Glomerular visceral epithelial cell (primary cell): ENCODE data around the gene PAGR1.
"Not testable (repeated sequence)": the region's sequence is repeated elsewhere in the genome, so short reads cannot be mapped to it uniquely, and the experiment has no call there.

Source experiments
- DNase-seq: peaks from one replicate; pipeline ENCODE4 v3.0.0-alpha.2; 2016; ENCODE audit errors: extremely low spot score

Gene PAGR1

DNA sequence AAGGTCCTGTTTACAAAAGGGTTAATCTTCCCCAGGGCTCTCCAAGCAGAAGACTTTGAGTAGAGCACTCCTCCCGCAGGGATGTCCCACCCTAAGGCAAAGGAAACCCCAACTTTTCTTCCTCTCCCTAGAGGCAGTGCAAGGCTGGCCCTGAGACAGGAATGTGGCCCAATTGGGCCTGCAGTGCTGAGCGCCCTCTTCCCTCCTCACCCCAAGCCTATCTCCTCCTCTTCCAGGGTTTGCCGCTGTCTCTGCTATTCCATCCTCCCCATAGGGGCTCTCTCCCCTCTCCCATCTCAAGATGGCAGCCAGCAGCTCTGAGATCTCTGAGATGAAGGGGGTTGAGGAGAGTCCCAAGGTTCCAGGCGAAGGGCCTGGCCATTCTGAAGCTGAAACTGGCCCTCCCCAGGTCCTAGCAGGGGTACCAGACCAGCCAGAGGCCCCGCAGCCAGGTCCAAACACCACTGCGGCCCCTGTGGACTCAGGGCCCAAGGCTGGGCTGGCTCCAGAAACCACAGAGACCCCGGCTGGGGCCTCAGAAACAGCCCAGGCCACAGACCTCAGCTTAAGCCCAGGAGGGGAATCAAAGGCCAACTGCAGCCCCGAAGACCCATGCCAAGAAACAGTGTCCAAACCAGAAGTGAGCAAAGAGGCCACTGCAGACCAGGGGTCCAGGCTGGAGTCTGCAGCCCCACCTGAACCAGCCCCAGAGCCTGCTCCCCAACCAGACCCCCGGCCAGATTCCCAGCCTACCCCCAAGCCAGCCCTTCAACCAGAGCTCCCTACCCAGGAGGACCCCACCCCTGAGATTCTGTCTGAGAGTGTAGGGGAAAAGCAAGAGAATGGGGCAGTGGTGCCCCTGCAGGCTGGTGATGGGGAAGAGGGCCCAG is 3.0 kb upstream of the PAGR1 start:
- no peak for DNase-seq

DNA sequence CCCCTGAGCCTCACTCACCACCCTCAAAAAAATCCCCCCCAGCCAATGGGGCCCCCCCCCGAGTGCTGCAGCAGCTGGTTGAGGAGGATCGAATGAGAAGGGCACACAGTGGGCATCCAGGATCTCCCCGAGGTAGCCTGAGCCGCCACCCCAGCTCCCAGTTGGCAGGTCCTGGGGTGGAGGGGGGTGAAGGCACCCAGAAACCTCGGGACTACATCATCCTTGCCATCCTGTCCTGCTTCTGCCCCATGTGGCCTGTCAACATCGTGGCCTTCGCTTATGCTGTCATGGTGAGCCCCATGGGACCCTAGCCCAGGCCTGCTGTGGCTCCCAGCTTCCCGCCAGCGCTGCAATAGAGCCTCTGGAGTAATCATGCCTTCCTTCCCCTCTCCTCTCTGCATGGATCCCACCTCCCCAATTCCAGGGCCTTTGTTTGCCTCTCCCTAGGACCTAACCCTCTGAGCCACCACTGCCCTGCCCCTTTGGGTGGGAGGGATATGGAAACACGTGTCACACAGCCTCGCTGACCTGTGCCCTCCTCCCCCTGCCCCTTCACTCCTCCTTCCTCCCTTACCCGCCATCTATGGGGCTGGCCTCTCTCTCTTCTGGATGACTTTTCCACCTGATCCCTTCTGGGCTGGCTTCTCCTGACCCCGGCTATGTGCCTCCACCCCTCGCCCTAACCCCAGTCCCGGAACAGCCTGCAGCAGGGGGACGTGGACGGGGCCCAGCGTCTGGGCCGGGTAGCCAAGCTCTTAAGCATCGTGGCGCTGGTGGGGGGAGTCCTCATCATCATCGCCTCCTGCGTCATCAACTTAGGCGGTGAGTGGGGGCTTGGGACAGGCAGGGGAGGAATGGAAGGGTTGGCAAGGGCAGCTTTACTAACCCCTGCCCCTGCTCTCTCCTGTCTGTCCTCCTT is 2.0 kb upstream of the PAGR1 start:
- DNase-seq: no peak

DNA sequence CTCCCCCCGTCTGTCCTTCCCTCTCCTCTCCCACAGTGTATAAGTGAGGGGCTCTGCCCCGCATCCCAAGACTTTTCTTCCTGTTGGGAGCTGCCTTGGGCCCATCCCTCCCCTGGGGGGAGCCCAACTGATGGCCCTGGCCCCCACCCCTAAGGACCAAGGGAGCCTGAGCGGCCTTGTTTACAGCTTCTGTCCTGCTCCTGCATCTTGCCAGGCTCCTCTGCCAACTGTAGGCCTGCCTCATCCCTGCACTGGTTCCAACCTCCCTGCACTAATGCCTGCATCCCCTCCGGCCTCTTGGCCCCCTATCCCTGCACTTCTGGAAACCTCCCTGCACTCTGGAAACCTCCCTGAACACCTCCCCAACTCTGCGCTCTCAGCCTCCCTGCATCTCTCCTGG is 1.4 kb upstream of the PAGR1 start:
- DNase-seq: no peak

DNA sequence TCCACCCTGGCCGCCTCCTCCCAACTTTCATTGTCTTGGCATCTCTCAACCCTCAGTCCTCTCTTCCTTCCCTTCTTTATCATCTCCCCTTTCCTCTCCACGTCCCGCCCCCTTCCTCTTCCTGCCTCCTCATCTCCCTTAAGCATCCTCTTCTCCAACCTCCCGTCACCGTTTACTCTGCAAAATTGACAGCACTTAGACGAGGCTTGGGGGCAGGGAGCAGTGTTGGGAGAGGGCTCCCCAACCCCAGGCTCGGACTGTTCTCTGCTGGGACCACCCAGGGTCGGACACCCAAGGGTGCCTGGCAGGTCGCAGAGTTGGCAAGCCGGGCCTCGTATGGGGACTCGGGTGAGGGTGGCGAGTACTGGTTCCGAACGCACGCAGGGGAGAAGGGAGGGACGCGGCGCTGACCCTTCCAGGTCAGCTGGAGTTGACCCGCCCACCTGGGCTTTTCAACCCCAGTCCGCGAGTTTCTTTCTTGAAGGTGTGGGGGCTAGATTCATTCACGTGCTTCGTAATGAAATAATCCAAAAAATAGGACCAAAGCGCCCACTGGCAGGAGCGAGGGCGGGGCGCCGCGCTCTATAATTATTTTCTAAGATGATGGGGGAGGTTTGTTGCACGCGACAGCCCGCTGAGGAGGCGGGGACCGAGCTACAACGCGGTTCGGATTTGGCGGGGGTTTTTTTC is 775 bp upstream of the PAGR1 start:
- DNase-seq: no peak

DNA sequence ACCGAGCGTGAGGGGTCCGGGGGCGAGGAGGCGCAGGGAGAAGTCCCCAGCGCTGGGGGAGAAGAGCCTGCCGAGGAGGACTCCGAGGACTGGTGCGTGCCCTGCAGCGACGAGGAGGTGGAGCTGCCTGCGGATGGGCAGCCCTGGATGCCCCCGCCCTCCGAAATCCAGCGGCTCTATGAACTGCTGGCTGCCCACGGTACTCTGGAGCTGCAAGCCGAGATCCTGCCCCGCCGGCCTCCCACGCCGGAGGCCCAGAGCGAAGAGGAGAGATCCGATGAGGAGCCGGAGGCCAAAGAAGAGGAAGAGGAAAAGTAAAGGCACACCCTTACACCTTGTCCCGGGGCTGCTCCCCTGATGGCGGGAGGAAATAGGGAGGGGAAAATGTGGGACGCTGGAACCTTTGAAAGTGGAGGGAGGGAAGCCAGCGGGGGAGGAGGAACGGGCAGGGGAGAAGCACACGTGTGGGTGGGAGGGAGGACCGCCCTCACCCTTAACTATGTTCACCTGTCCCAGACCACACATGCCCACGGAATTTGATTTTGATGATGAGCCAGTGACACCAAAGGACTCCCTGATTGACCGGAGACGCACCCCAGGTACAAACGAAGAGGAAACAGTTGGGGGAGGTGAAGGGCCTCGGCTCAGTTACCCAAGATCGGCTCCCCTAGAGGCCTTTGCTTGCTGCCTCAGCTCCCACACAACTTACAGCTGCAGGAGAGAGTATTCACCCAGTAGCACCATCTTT is 916 bp downstream of the PAGR1 start:
- DNase-seq: peak; percentile 62

DNA sequence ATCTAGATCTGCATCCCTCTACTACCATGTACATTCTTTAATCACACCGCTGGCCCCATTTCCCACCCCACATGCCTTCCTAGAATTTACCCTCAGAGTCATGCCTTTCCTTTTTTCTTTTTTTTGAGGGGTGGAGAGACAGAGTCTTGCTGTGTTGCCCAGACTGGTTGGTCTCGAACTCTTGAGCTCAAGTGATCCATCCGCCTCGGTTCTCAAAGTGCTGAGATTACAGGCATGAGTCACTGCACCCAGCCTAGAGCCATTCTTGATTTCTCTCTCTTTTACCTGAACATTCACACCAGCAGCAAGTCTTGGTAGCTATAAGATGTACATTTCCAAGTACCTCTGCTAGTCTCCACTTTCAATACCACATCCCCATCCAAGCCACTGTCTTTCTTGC is 2.1 kb downstream of the PAGR1 start:
- DNase-seq: no peak

DNA sequence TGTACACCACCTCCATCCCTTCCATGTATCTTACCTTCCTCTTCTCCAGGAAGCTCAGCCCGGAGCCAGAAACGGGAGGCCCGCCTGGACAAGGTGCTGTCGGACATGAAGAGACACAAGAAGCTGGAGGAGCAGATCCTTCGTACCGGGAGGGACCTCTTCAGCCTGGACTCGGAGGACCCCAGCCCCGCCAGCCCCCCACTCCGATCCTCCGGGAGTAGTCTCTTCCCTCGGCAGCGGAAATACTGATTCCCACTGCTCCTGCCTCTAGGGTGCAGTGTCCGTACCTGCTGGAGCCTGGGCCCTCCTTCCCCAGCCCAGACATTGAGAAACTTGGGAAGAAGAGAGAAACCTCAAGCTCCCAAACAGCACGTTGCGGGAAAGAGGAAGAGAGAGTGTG is 3.6 kb downstream of the PAGR1 start:
- no peak for DNase-seq

DNA sequence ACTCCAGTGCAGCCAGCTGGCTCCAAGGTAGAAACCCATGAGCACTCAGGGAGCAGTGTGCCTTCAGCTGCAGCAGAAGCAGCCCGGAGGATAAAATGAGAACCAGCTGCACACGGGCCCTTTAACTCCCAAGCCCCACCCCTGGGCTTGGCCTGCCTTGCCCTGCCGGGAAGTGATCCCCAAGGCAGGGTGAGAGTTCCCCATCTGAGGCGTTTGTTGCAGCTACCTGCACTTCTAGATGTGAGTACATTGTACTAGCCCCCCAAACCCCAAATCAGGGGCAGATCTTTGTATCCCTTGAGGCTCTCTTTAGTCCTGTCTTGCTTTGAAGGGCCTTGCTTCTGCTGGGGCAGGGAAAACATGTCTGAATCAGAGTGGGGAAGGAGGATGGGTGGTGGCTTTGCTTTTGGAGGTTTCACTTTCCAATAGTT is 4.3 kb downstream of the PAGR1 start, which contains the start of gene MVP:
Gene MVP, plus strand, starts transcription at position 192 of the 431 bp plus-strand sequence. CDS start 10,088 bp downstream, outside the sequence.
- peak; percentile 59 for DNase-seq

DNA sequence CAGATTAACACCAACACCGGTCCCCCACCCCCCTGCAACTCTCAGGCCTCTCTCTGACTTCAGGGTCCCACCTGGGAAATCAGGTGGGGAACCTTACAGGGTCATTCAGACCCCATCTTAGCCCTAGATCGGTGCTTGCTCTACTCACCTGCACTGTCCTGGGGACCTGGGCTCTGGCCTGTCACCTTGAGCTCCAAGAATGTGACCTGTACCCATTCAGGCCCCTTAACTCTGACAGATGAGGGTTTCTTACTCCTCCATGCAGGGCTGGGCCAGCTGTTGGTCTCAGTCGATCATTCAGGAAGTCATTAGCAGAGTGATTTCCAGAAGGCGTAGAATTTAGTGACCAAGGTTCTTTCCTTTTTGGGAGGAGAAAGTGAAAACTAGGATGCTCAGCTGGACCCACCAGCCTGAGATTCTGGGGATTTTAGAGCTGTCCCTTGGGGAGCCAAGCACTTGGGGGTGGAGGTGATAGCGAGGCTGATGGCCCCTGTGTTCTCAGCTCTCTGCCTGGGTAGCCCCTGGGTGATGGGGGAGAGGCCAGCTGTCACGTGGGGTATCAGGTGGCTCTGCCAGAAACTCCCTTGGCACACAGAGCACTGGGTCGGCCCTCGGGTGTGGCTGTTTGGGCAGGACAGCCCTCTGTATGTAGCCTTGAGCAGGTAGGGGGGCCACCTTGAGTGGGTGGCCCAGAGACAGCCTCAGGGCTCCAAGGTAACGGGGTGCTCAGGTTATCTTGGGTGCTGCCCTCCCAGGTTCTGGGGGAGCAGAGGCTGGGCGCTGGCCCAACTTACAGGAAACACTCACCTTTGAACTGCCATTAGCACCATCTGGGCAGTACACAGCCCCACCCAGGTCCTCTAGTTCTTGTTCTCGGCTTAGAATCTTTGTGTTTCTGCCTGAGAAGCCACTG is 5.0 kb downstream of the PAGR1 start:
- DNase-seq: peak; percentile 49

DNA sequence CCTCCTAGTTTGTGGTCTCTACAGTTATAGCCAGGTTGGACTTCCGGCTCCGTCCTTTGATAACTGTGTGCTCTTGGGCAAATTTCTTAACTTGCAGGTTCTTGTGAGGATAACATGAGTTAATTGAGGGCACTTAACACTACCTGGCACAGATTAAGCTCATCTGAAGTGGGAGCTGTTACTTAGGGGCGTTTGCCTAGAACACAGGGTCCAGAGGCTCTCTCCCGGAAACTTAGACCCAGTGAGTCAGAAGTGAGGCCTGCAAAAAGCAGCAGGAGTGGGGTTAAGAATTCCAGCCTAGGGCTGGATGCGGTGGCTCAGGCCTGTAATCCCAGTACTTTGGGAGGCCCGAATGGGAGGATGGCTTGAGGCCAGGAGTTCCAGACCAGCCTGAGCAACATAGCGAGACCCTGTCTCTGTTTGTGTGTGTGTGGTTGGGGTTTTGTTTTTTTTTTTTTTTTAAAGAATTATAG is 5.7 kb downstream of the PAGR1 start:
- DNase-seq: peak; percentile 72

DNA sequence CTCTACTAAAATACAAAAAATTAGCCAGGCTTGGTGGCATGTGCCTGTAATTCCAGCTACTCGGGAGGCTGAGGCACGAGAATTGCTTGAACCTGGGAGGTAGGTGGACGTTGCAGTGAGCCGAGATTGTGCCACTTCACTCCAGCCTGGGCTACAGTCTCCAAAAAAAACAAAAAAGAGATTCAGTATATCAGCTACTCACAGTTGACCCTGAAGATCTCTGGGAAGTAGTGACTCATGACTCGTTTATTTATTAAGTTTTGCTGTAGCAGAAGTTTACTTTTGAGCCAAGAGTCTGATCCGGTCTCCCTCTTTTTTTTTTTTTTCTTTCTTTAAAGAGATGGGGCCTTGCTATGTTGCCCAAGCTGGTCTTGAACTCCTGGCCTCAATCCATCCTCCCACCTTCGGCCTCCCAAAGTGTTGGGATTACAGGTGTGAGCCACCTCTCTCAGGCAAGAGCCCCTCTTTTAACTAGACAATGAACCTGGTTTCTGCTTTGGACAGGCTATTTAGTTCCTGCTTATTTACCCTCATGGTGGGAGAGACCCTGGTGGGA is 8.7 kb downstream of the PAGR1 start:
- DNase-seq: peak; percentile 62

DNA sequence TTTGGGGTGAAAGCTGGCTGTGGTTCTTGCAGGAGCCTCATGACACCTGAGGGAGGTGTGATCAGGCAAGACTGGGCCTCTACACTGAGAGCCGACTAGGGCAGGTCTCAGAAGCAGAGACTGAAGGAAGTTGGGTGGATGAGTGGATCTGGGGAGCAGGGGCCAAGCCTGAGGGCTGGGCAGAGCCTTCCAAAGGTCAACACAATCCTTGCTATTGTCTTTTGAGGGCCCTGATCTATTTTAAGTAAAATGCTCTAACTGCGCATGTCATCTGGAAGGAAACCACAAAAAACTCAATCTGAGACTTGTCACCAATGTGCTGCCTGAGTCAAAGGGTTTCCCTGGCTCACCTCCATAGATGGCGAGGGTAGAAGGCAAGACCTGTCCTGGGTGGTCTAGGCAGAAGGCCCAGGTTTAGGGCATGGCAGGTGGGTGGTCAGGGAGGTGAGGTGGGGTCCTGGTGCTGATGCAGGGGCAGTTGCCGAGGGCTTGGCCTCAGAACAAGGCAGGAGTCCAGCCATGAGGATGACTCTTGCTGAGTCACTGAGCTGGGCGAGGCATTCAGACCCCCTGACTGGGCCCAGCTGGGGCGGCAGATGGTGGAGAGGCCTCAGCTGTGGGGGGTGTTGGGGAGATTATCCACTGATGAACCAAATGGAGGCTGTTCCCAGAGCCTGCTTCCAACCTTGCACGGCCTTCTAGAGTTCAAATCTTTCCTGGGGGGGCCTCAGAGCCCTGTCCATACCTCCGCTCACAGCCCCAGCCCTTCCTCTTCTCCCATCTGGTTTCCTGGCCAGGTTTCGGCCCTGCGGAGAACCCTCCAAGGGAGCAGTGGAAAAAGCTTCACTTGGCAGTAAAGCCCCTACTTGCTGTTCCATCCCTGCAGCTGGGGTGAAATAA is 9.4 kb downstream of the PAGR1 start:
- DNase-seq: peak; percentile 77

DNA sequence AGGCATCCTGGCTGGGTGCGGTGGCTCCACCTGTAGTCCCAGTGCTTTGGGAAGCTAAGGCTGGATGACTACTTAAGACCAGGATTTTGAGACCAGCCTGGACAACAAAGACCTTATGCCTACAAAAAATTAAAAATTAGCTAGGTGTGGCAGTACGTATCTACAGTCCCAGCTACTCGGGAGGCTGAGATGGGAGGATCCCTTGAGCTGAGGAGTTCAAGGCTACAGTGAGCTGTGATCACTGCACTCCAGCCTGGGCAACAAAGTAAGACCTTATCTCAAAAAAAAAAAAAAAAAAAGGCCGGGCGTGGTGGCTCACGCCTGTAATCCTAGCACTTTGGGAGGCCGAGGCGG is 10.4 kb downstream of the PAGR1 start:
- DNase-seq: no peak

DNA sequence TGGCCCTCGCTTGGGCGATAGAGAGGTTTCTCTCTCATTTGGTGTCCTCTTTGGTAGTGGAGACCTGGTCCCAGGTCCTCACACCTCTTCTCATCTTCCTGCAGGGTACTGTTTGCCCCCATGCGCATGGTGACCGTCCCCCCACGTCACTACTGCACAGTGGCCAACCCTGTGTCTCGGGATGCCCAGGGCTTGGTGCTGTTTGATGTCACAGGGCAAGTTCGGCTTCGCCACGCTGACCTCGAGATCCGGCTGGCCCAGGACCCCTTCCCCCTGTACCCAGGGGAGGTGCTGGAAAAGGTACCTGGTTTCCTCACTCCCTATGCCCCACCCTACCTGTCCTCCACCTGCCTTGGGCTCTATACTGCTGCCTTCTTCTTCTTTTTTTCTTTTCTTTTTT is 14.8 kb downstream of the PAGR1 start:
- no peak for DNase-seq

DNA sequence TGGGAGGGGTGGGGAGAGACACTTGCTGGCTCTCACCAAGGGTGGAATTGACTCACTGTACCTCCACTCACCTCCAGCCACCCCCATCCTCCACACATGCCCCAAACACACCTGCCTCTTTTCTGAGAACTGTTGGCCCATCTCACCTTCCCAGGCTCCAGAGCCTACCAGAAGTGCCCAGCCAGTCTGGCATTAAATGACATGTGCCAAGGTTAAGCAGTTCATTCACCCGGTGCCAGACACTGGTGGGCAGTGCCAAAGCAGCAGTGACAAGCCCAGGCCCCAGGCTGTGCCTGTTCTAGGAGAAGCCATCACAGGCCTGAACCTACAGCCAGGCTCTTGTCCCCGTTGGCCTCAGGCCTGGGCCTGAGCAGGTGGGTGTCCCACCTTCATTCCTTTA is 15.5 kb downstream of the PAGR1 start:
- DNase-seq: no peak

DNA sequence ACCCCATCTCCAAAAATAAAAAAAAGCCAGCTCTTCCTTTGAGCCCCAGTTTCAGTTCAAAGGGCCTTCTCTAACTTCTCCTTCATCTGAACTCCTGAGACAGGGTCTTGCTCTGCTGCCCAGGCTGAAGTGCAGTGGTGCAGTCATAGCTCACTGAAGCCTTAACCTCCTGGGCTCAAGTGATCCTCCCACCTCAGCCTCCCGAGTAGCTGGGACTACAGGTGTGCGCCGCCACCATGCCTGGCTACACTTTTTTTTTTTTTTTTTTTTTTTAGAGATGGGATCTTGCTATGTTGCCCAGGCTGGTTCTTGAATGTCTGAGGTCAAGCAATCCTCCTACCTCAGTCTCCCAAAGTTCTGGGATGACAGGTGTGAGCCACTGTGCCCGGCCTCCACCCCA is 17.3 kb downstream of the PAGR1 start:
- DNase-seq: not testable (repeated sequence)

DNA sequence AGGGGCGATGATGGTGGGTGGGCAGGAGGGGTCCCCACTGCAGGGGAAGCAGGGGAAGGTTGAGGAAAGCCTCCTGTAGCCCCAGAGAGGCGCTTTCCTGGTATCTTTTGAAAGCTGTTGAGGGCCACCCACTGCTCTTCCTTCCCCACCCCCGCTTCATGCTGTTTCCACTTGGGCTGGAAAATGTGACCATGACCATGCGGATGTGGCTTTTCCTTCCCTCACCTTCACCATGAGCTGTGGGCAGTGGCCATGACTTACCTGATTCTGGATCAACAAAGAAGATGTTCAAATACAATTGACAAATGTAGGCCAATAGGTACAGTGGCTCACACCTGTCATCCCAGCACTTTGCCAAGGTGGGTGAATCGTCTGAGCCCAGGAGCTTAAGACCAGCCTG is 18.1 kb downstream of the PAGR1 start:
- no peak for DNase-seq

DNA sequence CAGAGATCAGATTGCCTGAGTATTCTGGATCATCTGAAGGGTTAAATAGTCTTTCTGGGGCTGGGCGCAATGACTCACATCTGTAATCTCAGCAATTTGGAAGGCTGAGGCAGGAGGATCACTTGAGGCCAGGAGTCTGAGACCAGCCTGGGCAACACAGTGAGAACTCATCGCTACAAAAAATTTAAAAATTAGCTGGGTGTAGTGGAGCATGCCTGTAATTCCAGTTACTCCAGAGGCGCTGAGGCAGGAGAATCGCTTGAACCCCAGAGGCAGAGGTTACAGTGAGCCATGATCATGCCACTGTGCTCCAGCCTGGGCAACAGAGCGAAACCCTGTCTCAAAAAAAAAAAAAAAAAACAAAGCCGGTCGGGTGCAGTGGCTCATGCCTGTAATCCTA is 20.0 kb downstream of the PAGR1 start:
- DNase-seq: no peak

DNA sequence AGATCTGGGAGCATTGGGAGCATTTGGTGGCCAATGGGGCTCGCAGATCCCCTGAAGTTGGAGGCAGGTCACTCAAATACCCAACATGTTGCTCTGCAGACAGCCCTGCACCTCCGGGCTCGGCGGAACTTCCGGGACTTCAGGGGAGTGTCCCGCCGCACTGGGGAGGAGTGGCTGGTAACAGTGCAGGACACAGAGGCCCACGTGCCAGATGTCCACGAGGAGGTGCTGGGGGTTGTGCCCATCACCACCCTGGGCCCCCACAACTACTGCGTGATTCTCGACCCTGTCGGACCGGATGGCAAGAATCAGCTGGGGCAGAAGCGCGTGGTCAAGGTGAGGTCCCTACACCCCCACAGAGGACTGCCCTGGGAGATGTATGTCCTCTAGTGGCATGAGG is 20.7 kb downstream of the PAGR1 start:
- DNase-seq: no peak
